ENCODE data around the gene RTN1.

DNA sequence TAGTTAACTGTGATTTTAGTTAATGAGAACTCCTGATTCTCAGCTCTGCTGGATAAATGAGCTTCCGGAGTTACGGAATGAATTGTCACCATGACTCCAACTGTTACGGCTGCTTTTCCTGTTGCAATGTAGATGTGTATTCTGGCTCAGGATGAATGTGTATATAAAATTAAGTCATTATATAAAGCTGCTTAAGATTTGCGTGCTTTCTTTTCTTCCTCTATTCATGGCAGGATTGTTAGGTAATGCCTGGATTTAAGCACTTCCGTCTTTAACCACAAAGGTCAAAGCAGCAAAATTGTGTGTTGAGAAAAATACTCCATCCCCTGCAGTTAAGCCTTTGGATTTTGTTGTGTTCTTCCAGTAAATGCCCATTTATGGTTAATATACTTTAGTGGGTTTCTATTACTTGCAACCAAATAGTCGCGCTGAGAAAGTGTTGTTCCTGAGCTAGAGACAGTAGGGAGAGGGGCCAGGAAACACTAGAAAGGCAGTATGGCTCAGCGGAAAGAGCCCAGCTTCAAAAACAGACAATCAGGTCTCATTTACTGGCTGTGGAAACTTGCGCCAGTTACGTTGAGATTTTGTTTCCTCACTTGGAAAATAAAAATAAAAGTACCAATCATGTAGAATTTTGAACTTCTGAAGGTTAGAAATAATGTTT lies 284.6 kb downstream of the RTN1 start:
- TF ChIP-seq, protein P1, sequence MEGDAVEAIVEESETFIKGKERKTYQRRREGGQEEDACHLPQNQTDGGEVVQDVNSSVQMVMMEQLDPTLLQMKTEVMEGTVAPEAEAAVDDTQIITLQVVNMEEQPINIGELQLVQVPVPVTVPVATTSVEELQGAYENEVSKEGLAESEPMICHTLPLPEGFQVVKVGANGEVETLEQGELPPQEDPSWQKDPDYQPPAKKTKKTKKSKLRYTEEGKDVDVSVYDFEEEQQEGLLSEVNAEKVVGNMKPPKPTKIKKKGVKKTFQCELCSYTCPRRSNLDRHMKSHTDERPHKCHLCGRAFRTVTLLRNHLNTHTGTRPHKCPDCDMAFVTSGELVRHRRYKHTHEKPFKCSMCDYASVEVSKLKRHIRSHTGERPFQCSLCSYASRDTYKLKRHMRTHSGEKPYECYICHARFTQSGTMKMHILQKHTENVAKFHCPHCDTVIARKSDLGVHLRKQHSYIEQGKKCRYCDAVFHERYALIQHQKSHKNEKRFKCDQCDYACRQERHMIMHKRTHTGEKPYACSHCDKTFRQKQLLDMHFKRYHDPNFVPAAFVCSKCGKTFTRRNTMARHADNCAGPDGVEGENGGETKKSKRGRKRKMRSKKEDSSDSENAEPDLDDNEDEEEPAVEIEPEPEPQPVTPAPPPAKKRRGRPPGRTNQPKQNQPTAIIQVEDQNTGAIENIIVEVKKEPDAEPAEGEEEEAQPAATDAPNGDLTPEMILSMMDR (IDR thresholded peaks at IDR 0.05): no peak
- TF ChIP-seq EZH2 (IDR thresholded peaks at IDR 0.05; ENCODE audit: borderline replicate concordance, insufficient read depth, low read depth, low read length, poor library complexity, severe bottlenecking): no peak
